T-helper 2 cell (primary cell): Measurements from ENCODE around the gene ZCCHC8.

Experiments
- DNase-seq, 5 experiments: peaks; one replicate each; pipeline versions ENCODE4 v3.0.0 to v3.0.0-alpha.2; 2012 to 2022

Gene ZCCHC8

DNA sequence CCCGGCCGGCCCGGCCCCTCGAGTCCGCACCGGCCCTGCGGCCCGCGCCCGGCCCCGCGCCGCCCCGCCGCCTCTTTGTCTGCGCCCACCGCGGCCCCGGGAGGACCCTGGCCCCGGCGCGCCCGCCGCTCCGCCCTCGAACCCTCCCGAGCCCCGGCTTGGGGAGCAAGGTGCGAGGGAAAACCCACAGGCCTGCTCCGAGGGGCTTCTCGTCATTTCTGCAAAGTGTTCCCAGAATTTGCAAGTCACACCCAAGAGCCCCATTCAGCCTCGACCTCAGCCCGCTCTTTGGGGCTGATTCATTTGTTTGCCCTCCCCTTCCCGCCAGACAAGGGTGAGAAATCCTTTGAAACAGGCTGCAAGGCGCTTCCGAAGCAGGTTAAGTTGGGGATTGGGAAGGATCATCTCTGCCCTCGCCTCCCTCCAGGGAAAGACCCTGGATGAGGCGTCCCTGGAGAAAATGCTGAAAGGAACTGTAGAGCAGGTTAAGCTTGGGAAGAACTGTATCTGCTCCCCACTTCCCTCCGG is 77.9 kb downstream of the ZCCHC8 start:
- DNase-seq = peak in 2 of 5 experiments; percentile 16 to 35

DNA sequence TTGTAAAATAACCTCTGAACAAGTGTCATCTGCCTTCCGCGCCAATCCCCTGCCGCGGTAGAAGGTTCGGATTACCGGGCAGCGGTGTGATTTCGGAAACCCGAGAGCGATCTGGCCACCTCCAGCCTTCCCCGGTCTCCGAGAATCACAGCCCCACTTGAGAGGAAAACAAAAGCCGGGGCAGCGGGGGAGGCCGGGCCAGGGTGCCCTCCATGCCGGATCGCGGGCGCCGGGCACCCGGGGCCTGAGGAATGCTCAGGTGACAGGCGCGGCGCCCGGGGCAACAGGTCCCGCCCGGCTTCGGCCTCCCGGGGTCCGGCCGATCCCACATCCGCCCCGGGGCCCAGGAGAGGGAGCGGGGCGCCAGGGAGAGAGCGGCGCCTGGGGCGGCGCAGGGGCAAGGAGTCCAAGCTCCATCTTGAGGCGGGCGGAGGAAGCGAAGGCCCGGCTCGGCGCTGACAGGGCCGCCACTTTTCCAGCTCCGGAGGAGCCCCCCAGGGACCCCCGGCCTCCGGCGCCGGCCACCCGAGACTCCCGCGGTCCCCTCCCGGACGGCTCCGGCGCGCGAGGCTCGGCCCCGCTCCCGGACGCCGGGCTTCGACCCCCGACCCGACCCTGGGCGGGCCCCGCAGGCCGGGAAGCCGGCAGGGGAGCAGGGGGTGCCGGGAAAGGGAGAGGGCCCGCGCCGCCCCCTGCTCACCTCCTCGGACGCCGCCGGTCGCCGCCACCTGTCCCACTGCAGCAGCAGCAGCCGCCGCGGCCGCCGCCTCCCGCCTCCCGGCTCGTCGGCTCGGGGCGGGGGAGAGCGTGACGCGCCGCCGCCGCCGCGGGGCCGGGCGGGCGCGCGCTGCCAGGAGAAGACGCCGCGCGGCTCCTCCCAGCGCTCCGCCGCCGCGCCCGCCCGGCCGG is 78.7 kb downstream of the ZCCHC8 start, which contains the start of gene CLIP1:
Gene CLIP1 (minus strand): TSS at position 849 of the 909 bp plus-strand sequence. CDS start 42,217 bp downstream, outside the sequence.
- peak; percentile 37 to 75 (median 51) for DNase-seq
